SH-SY5Y (cell line): ENCODE results near the gene CD47.

Experiments
- GATA2 ChIP-seq: IDR thresholded peaks from 2 replicates; pipeline ENCODE4 v1.6.1; 2011; ENCODE audit warnings: mild to moderate bottlenecking, low read depth, low read length
- GATA3 ChIP-seq: IDR thresholded peaks from 2 replicates; pipeline ENCODE4 v1.6.1; 2011; ENCODE audit warnings: low read depth, mild to moderate bottlenecking, low read length, moderate library complexity

DNA sequence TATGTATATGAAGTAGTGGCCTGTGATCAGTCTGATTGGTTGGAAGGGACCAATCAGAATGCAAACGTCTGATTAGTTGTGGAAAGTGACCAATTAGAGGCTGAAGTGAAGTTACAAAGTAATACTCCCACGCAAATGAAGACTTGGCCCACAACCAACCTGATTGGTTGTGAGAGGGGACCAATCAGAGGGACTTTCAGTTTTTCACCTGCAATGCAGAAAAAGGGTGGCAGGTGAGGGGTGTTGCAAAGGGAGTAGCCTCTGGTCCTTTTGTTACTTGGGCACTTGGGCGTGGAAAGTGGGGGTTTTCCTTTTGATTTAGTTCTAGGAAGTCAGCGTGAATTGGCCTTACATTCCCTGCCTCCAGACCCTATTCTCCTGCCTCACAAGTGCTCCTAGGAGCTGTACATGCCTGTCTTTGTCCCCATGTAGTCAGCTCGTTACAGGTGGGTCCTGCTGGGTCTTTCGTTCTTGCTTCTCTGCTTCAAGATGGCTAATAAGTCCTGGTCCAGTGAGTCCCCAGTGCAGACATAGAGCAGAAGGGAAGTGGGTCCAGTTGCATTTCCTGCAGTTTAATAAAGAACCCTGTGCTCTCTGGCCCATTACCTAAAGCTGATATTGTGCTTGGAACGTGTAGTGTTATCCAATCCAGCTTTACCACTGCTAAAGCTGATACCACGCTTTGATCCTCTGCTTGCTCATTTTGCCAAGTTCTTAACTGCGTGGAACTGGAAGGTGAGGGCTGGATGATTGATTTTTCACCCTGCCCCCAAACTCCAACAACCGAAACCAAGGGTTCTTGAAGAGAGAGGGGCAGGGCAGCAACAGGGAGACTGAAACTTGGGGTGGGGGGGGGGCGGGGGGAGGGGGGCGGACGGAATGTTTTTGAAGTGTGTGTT lies 46.0 kb upstream of the CD47 start:
- no peak for TF ChIP-seq GATA3
- no peak for TF ChIP-seq GATA2
